ENCODE measurements around the gene IFIT2.

Gene IFIT2

DNA sequence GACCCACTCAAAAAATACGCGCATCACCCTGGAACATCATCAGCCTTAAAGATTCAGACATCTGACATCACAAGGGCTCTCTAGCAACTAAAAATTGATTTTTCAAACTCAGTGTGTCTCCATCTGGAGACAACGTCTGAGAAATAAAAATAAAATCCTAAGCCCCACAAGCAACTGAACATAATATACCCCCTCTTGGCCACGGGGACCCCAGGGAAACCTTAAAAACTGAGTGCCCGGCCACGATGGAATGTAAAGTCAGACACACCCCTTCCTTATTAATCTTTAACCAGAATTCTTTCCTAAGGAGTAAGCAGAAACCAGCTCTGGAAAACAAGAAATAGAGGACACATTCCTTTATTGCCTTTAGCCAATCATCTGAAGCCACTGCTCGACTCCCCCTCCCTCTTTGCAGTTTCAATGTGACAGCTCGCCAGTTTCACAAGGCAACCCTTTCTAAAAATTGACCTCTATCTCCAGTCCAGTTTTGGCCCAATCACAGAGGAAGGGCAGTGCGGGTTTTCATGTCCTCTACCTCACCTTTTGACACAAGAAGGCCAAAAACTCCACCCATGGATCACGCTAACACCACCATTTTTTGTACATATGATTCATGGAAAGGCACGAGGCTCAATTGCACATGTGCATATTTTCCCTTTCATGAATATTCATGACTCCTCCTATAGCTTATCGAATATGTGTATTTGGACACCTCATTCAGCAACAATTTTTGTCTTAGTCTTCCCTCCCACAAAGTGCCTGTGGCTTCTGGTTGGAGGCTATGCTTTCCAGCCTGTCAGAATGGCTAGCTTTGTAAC is 50.1 kb downstream of the IFIT2 start:
- no peak for DNase-seq (ENCODE audit: low read depth)
- TF ChIP-seq POLR2A (IDR thresholded peaks at IDR 0.05; ENCODE audit: extremely low read depth, insufficient read length) (no peak), MYC (IDR thresholded peaks at IDR 0.05; ENCODE audit: low read depth, low read length) (no peak)
- TF ChIP-seq, protein P1, sequence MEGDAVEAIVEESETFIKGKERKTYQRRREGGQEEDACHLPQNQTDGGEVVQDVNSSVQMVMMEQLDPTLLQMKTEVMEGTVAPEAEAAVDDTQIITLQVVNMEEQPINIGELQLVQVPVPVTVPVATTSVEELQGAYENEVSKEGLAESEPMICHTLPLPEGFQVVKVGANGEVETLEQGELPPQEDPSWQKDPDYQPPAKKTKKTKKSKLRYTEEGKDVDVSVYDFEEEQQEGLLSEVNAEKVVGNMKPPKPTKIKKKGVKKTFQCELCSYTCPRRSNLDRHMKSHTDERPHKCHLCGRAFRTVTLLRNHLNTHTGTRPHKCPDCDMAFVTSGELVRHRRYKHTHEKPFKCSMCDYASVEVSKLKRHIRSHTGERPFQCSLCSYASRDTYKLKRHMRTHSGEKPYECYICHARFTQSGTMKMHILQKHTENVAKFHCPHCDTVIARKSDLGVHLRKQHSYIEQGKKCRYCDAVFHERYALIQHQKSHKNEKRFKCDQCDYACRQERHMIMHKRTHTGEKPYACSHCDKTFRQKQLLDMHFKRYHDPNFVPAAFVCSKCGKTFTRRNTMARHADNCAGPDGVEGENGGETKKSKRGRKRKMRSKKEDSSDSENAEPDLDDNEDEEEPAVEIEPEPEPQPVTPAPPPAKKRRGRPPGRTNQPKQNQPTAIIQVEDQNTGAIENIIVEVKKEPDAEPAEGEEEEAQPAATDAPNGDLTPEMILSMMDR (IDR thresholded peaks at IDR 0.05; ENCODE audit: low read depth, low read length) = no peak
- TF ChIP-seq, protein P2, sequence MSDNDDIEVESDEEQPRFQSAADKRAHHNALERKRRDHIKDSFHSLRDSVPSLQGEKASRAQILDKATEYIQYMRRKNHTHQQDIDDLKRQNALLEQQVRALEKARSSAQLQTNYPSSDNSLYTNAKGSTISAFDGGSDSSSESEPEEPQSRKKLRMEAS (IDR thresholded peaks at IDR 0.05; ENCODE audit: low read depth, low read length) = no peak
- H3K4me3 ChIP-seq (ENCODE audit: low read depth, low read length) = no peak overlapping the region

DNA sequence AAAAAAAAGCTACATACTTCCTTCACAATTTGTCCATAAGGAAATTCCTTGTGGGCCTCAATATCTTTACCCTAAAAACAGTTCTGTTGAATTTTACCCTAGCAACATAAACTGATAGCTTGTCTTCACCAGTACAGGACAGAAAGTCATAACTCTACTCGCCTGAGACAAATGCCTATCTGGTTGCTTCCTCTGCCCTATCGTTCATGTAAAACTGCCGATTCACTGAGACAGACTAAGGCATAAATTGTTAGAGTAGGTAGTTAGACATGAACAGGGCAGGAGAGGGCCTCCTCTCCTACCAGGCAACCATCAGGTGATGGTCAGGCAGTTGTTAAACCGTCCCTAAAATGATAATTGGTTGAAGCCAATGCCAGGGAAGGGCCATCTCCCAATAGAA is 51.0 kb downstream of the IFIT2 start:
- DNase-seq (ENCODE audit: low read depth) = no peak
- H3K4me3 ChIP-seq (ENCODE audit: low read depth, low read length) = no peak overlapping the region
- TF ChIP-seq POLR2A (IDR thresholded peaks at IDR 0.05; ENCODE audit: extremely low read depth, insufficient read length) (no peak), MYC (IDR thresholded peaks at IDR 0.05; ENCODE audit: low read depth, low read length) (no peak)
- TF ChIP-seq, protein P1 (IDR thresholded peaks at IDR 0.05; ENCODE audit: low read depth, low read length) = no peak
- TF ChIP-seq, protein P2 (IDR thresholded peaks at IDR 0.05; ENCODE audit: low read depth, low read length) = no peak

DNA sequence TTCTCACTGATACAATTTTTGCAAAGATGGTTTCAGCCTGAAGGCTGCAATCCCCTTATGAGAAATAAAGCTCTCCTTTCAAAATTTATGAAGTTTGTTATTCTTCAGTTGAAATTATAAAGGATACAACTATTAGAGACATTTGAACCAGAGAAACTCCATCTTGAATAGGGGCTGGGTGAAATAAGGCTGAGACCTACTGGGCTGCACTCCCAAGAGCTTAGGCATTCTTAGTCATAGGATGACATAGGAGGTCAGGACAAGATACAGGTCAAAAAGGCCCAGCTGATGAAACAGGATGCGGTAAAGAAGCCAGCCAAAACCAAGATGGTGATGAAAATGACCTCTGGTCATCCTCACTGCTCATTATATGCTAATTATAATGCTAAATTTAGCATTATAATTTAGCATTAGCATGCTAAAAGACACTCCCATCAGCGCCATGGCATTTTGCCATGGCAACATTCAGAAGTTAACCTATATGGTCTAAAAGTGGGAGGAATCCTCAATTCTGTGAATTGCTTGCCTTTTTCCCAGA is 53.6 kb downstream of the IFIT2 start:
- peak; percentile 26 for DNase-seq (ENCODE audit: low read depth)
- TF ChIP-seq POLR2A (IDR thresholded peaks at IDR 0.05; ENCODE audit: extremely low read depth, insufficient read length) = no peak
- TF ChIP-seq, protein P1 (IDR thresholded peaks at IDR 0.05; ENCODE audit: low read depth, low read length) = no peak
- TF ChIP-seq, protein P2 (IDR thresholded peaks at IDR 0.05; ENCODE audit: low read depth, low read length) = no peak
- TF ChIP-seq MYC (IDR thresholded peaks at IDR 0.05; ENCODE audit: low read depth, low read length) = no peak
- no peak overlapping the region for H3K4me3 ChIP-seq (ENCODE audit: low read depth, low read length)

DNA sequence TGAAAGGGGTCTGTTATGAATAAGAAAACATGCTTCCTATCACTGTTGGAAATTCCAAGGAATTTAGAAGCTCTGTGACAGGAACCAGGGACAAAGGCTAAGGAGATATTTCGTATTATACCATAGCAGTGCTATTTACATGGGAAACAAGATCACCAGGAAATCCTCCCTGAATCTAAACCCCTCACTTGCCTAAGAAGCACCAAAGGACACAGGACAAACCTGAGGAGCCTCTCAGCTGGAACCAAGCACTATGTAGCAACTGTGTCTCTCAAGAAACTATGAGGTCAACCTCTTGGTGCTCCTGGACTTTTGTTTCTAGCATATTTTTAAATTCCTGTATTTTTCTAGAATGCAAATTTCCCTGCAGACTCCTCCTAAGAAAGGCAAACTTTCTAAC is 55.2 kb downstream of the IFIT2 start:
- TF ChIP-seq POLR2A (IDR thresholded peaks at IDR 0.05; ENCODE audit: extremely low read depth, insufficient read length) = no peak
- TF ChIP-seq, protein P1 (IDR thresholded peaks at IDR 0.05; ENCODE audit: low read depth, low read length) = no peak
- TF ChIP-seq, protein P2 (IDR thresholded peaks at IDR 0.05; ENCODE audit: low read depth, low read length) = no peak
- no peak for TF ChIP-seq MYC (IDR thresholded peaks at IDR 0.05; ENCODE audit: low read depth, low read length)
- no peak for DNase-seq (ENCODE audit: low read depth)
- no peak overlapping the region for H3K4me3 ChIP-seq (ENCODE audit: low read depth, low read length)

DNA sequence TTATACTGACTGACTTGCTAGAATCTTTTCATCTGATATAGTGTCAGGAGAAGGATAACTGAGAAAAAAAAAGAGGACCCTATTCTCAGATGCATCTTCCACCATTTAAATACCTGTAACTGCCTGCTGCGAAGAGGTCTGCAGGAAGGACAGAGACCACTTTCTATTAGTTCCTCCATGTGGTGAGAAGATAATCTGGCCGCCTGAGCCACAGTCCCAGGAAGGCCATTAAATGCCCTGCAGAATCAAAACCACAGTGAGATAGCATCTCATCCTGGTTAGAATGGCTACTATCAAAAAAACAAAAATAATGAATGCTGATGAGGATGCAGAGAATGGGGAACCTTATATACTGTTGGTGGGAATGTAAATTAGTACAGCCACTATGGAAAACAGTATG is 56.1 kb downstream of the IFIT2 start:
- no peak for TF ChIP-seq MYC (IDR thresholded peaks at IDR 0.05; ENCODE audit: low read depth, low read length)
- TF ChIP-seq, protein P2 (IDR thresholded peaks at IDR 0.05; ENCODE audit: low read depth, low read length) = no peak
- TF ChIP-seq, protein P1 (IDR thresholded peaks at IDR 0.05; ENCODE audit: low read depth, low read length) = no peak
- TF ChIP-seq POLR2A (IDR thresholded peaks at IDR 0.05; ENCODE audit: extremely low read depth, insufficient read length) = no peak
- peak; percentile 27 for DNase-seq (ENCODE audit: low read depth)
- no peak overlapping the region for H3K4me3 ChIP-seq (ENCODE audit: low read depth, low read length)

Measured in NB4 (cell line).